Pons (tissue), 1 donor: ENCODE results near the gene TFDP2.

Experiments
- DNase-seq: peaks from one replicate; pipeline ENCODE4 v3.0.0-alpha.2; 2016; ENCODE audit warnings: low spot score

TFDP2 gene

GRCh38 chr3:142072816-142073215 lies 76.5 kb downstream of the TFDP2 start:
- DNase-seq: no peak

DNA sequence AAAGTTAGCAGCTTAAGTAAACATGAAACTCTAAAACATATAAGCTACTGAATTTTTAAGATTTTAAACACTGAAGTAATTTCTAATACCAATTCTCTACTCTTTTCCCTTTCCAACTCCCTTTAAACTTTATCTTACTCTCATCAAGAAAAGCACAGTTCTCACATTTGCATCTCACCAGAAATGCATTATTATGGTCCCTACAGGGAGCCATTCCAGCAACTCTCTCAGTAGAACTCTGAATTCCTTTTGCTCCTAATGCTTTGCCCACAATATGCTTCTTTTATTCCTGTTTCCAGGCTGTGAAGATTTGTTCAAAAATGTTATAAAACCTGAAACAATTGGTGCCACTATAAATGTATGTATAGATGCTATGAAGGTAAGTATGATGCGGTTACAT lies 83.4 kb downstream of the TFDP2 start:
- no peak for DNase-seq

GRCh38 chr3:142065344-142065743 lies 84.0 kb downstream of the TFDP2 start:
- no peak for DNase-seq

DNA sequence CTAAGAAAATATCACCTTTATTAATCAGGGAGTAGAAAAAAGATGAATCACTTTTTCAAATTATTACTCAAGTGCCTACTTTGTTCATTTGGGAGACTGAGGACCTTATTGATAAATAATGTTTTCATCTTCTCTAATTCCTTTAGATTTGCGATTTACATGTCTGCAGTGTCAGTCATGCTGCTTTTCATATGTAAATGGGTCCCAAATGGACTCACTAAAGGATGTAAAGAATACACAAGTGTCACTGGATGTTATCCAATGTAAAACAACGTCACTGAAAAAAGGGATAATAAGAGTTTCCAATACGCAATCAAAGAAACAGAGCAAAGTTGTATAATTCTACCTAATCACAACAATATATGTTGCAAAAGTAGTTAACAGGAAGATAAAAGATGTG lies 84.9 kb downstream of the TFDP2 start:
- DNase-seq: no peak

DNA sequence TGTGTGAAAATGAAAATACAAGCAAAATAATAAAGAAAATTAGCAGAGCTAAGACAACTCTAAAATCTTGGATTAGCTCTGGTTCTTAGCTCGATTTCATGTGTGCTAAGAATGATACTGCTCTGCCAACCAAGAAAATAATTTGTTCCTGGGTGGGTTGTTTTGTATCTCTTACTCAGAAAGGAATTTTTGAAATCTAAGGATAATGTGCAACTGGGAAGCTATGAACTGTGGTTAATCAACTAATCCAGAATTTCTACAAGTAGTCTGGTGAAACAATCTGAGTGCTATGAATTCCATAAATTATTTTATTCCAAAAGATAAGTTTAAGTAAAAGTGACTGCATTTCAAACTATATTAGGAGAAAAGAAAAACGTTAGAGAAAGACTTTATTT lies 92.0 kb downstream of the TFDP2 start:
- no peak for DNase-seq

DNA sequence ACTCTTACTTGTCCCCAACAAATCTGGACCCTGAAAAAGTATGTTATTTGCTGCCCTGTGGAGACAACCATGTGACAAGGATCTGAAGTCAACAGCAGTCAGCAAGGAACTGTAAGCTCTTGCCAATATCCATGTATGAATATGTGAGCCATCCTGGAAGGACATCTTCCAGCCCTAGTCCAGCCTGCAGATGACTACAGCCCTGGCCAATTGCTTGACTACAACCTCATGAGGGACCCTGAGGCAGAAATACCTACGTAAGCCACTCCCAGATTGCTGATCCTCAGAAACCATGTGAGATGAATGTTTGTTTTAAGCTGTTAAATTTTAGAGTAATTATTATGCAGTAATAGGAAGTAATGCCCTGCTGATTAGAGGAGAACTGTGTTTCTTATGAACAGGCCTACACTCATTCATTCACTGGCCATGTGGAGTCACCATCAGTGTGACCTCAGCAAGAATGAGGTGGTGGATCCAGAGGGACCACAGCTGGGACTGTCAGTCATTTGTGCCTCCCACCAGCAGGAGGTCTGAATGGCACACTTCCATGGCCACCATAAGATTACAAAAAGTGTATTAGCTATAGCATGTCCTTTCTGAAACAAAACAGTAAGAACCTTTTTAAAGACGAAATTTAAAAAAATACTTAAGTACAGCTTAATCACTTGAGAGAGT lies 92.6 kb downstream of the TFDP2 start:
- no peak for DNase-seq

DNA sequence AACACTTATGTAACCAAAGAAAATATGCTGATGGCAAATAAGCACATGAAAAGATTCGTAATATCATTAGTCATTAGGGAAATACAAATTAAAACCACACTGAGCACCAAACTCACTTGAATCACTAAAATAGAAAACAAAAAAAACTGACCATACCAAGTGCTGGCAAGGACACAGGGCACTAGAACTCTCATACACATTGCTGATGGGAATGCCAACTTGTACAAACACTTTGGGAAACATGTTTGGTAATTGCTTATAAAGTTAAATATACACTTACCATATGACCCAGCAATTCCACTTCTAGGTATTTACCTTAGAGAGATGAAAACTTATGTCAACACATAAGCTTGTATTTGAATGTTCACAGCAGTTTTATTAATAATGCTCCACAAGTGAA lies 95.5 kb downstream of the TFDP2 start:
- no peak for DNase-seq

DNA sequence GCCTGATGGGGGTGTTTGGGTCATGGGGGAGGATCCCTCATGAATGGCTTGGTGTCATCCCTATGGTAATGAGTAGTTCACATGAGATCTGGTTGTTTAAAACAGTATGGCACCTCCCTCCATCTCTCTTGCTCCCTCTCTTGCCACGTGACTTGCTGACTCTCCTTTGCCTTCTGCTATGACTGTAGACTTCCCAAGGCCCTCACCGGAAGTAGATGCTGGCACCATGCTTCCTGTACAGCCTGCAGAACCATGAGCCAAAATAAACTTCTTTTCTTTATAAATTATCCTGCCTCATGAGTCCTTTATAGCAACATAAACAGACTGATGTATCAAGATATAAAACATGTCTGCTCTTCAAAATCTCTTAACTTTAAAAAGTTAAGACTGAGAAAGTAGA lies 96.1 kb downstream of the TFDP2 start:
- DNase-seq: no peak

- DNase-seq: no peak
Observed at GRCh38 chr3:142051351-142051750, 98.0 kb downstream of the TFDP2 start.

DNA sequence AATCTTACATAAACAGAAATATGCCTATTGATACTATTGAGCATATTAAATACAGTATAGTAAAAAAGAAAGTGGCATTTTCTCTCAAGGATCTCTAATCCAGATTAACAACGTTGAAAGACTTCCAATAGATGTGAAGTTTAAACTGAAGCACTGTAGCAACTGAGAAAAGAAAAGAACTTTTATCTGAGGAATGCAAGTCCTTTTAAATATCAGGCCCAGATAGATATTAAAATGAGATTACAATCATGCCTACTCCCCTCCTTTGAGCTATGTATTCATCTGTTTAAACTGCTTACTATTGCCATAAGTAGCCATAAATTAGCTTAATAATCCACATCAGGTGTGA lies 102.3 kb downstream of the TFDP2 start:
- no peak for DNase-seq

GRCh38 chr3:142046320-142047020 lies 102.9 kb downstream of the TFDP2 start:
- no peak for DNase-seq

DNA sequence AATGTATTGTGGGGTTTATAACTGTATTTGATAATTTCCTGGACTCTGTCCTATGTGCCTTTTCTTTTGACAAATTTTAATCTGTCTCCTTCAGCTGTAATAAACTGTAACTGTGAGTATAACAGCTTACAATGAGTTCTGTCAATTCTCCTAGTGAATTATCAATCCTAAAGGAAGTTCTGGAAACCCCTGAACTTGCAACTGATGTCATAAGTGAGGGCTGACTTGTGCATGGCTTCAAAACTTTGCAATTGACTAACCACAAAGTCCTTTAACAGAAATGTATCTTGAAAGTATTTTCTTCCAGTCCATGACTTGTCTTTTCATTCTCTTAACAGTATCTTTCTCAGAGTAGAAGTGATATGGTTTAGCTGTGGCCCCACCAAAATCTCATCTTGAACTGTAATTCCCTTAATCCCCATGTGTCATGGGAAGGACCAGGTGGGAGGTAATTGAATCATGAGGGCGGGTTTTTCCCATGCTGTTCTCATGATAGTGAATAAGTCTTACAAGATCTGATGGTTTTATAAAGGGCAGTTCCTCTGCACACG lies 108.3 kb downstream of the TFDP2 start:
- DNase-seq: no peak

GRCh38 chr3:142035308-142035922 lies 113.9 kb downstream of the TFDP2 start:
- DNase-seq: no peak

DNA sequence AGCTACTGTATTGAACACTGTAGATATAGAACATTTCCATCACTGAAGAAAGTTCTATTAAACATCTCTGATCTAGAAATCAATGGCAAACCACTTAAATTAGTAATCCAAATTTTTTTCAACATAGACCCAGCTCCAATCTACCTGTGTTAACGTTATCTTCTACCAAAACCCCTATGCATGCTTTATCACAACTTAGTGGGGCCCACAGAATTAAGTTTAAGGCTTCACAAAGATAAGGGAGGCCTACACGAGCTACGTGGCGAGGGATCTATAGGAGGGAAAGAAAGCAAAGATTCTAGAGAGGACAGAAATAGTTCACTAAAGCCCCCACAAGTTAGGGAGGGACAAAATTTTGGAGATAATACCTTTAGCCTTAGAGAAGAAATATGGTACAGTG lies 116.1 kb downstream of the TFDP2 start:
- no peak for DNase-seq

DNA sequence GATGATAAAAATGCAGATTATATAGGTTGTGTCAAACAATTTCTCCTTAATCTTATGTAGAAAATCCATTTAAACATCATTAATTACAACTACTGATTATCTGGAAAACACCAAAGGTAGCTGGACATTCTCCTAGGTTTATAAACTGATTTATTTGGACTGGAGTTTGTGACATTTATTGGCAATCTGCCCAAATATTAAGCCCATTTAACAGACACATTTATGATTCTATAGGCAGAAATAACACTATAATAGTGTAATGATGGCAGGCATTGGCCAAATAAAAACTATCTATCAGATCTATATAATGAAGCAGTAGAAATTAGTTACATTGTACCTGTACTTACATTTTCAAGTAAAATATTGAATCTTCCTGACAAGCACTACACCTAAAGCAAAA lies 117.8 kb downstream of the TFDP2 start:
- no peak for DNase-seq

DNA sequence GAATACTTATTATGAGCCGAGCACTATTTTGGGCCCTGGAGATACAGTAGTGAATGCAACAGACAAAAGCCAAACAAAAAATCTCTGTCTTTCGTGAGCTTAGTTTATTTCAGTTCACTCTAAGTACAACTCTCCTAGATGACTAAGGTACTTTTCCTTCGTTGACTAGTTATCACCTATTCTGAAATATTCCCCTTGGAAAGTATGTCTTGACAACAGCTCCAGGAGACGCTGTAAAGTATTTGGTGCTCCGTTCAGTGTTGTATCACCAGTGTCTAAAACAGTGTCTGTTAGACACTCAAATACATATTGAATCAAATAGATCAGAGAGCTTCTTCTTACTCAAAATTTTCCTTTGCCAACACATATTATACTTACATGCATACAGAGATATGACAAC lies 119.6 kb downstream of the TFDP2 start:
- peak; percentile 34 for DNase-seq

- DNase-seq: peak; percentile 20
Observed at GRCh38 chr3:142029052-142029642, 120.2 kb downstream of the TFDP2 start.

- peak; percentile 66 for DNase-seq
Observed at GRCh38 chr3:142028243-142028777, 121.0 kb downstream of the TFDP2 start.

DNA sequence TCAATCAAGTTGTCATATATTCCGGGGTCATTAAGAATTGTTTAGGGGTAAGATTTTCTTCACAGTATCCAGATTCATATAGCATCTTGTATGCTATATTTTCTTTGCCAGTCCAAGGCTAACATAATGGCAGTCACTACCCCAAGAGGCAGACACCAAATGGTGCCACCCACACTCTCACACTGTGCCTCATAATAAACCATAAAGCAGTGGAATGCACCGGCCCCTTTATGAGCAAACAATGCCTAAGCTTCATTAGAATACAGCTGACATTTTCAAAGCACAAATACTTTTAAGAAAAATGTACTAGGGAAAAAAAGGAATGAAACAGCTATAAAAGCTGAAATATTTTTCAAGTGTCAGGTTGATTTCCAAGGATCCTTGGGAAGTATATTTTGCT lies 121.6 kb downstream of the TFDP2 start:
- peak; percentile 40 for DNase-seq

DNA sequence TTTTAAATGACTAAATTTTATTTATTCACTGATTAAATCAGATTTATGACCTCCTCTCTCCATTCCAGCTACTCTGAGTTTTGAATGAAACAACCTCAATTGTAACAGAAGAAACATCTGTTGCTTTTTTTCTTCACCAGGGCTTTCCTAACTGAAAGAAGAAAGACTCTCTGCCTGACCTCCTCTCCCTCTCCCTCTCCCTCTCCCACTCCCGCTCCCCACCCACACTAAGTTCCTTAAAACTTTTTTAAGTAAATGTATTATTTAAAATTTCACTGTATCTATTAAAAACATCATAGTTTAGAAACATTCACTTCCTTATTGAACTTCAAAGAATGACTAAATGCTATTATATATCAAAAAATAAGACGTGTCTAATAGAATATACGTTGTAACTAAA lies 122.0 kb downstream of the TFDP2 start:
- DNase-seq: no peak

DNA sequence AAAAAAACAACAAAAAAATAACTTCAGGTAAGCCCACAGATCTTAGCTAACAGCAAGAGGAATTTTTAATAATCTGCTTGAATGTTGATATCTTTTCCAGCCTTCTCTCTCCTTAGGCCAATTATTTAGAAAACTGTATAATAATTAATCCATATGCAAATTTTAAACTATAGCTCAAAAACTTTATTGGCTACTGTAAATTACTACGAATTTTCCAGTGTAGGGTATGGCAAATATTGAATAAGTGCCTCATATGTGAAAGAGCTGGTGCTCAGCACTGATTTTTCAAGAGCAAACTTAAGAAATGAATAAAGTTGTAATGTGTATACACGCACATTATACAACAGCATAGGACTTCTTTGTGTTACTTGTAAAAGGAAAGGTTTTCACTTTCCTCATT lies 123.0 kb downstream of the TFDP2 start:
- DNase-seq: no peak

- peak; percentile 76 for DNase-seq
Observed at GRCh38 chr3:142022381-142022780, 127.0 kb downstream of the TFDP2 start.

GRCh38 chr3:142021127-142021526 lies 128.2 kb downstream of the TFDP2 start:
- DNase-seq: no peak
